Adrenal gland (tissue), 5 donors: ENCODE results near the gene IL3.

Experiments
- POLR2A ChIP-seq, 2 donors: fragments of 450-650 bp; IDR thresholded peaks; one replicate each; pipeline ENCODE4 v1.6.1; 2017; ENCODE audit warnings: antibody characterized with exemption in 2 of 2, mild to moderate bottlenecking in 2 of 2, moderate library complexity in 1 of 2
- TF ChIP-seq, protein P1 (sequence below), 6 experiments: fragments of 450-650 bp in 4 of 6; fragments of 200-600 bp in 2 of 6; sonication (generic) in 1 of 6; IDR thresholded peaks; 1 replicate in 5 of 6; 2 replicates in 1 of 6; pipeline versions ENCODE4 v1.5.1 to v1.8.0; 2016 to 2021; ENCODE audit warnings: antibody characterized with exemption in 6 of 6, mild to moderate bottlenecking in 2 of 6, moderate library complexity in 1 of 6
- donor health status: DM: no; HTN: no; CAD: no.

- TF ChIP-seq, protein P1, sequence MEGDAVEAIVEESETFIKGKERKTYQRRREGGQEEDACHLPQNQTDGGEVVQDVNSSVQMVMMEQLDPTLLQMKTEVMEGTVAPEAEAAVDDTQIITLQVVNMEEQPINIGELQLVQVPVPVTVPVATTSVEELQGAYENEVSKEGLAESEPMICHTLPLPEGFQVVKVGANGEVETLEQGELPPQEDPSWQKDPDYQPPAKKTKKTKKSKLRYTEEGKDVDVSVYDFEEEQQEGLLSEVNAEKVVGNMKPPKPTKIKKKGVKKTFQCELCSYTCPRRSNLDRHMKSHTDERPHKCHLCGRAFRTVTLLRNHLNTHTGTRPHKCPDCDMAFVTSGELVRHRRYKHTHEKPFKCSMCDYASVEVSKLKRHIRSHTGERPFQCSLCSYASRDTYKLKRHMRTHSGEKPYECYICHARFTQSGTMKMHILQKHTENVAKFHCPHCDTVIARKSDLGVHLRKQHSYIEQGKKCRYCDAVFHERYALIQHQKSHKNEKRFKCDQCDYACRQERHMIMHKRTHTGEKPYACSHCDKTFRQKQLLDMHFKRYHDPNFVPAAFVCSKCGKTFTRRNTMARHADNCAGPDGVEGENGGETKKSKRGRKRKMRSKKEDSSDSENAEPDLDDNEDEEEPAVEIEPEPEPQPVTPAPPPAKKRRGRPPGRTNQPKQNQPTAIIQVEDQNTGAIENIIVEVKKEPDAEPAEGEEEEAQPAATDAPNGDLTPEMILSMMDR (IDR thresholded peaks at IDR 0.05), result no peak
- TF ChIP-seq POLR2A (IDR thresholded peaks at IDR 0.05), result no peak
Observed at GRCh38 chr5:132013006-132013689, 47.3 kb upstream of the IL3 start.
